Sigmoid colon (tissue), 7 donors: ENCODE results near the gene ZNF831. TPM values are rescaled to one million over a fixed set of nuclear protein-coding genes. Genes with fewer than 3 reads are reported as not detected.

Source experiments
- DNase-seq: peaks from one replicate; pipeline ENCODE4 v3.0.0-alpha.2; 2019
- H3K27ac ChIP-seq, 4 donors: fragments of 200-600 bp; sonication (generic); one replicate each; pipeline ENCODE4 v1.5.1; 2016 to 2019; ENCODE audit warnings: mild to moderate bottlenecking in 1 of 4
- H3K27me3 ChIP-seq, 3 donors: fragments of 200-600 bp; sonication (generic); one replicate each; pipeline ENCODE4 v1.5.1; 2019; ENCODE audit warnings: mild to moderate bottlenecking in 1 of 3
- H3K36me3 ChIP-seq, 4 donors: fragments of 200-600 bp; sonication (generic); one replicate each; pipeline ENCODE4 v1.5.1; 2016 to 2019
- H3K4me1 ChIP-seq, 4 donors: fragments of 200-600 bp; sonication (generic); one replicate each; pipeline ENCODE4 v1.5.1; 2017 to 2019
- H3K4me3 ChIP-seq, 4 donors: fragments of 200-600 bp; sonication (generic); one replicate each; pipeline ENCODE4 v1.5.1; 2017 to 2019; ENCODE audit warnings: mild to moderate bottlenecking in 2 of 4, moderate library complexity in 1 of 4
- H3K9me3 ChIP-seq, 4 donors: fragments of 200-600 bp in 3 of 4; sonication (generic) in 3 of 4; one replicate each; pipeline versions ENCODE4 v1.5.1 to v1.6.1; 2013 to 2019
- EP300 ChIP-seq, 4 donors: sonication (generic); formaldehyde crosslinking; IDR thresholded peaks; one replicate each; pipeline ENCODE4 v1.6.1; 2017; ENCODE audit warnings: antibody characterized with exemption in 4 of 4
- POLR2A ChIP-seq, 2 donors: fragments of 450-650 bp; IDR thresholded peaks; one replicate each; pipeline ENCODE4 v1.6.1; 2016; ENCODE audit warnings: antibody characterized with exemption in 2 of 2, mild to moderate bottlenecking in 2 of 2, moderate library complexity in 2 of 2
- POLR2AphosphoS5 ChIP-seq, 4 donors: sonication (generic); formaldehyde crosslinking; IDR thresholded peaks; one replicate each; pipeline ENCODE4 v1.6.1; 2017; ENCODE audit warnings: antibody characterized with exemption in 4 of 4
- WGBS, 2 donors: extraction: QIAGEN DNeasy Blood & Tissue Kit; methylation state at CpG; one replicate each; pipeline ENCODE4 v1.1.7; 2013; 5-methylcytosine and 5-hydroxymethylcytosine counted together
- intact Hi-C: fragments of 100-400 bp; cut with DNase I; formaldehyde crosslinking; loops from one replicate; pipeline ENCODE4 v1.15.1; 2023
- polyA plus RNA-seq, 3 donors: library from polyadenylated mRNA; stranded (reverse); fragments of 200-250 nt; gene quantifications; one replicate each; pipeline ENCODE4 v1.2.3, GENCODE V29; 2013
- total RNA-seq, 4 donors: library from RNA; depleted of rRNA; stranded (reverse); fragments of >200 nt; gene quantifications; one replicate each; pipeline ENCODE4 v1.1.0, GENCODE V29; 2016
- TF ChIP-seq, protein P1 (sequence below), 4 experiments: fragments of 450-650 bp in 3 of 4; fragments of 200-600 bp in 1 of 4; IDR thresholded peaks; one replicate each; pipeline ENCODE4 v1.5.1; 2016 to 2019; ENCODE audit warnings: antibody characterized with exemption in 4 of 4, mild to moderate bottlenecking in 3 of 4, moderate library complexity in 2 of 4
- donor health status: healthy with polysubstance abuse.
- donor health status: Bipolar disorder and iron deficiency.
- donor health status: healthy.

ZNF831 gene
- total and polyA plus RNA-seq, 7 donors: under 0.01 to 4.4 (median 0.50) TPM; not detected in 1

DNA sequence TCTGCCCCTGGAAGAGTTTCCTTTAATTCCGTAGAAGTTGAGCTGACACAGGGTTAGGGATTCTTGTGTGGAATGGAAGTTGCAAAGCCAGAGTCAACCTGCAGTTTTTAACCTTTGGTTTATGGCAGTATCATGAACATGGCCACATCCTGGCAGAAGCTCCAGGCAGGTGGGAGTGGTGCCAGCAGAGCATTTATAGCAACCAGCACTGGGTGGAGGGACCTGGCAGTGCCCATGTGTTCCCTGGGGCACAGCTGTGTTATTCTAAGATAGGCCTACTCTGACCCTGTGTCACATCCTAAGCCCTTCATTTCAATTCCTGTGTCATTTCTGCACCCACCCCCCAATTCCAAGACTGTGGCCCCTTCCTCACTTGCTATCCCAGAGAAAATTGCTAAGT lies 26.1 kb upstream of the ZNF831 start:
- Histone ChIP-seq H3K4me3 (no peak overlapping the region), H3K27me3 (no peaks in the 10 kb centered on the region), H3K36me3 (no peaks in the 10 kb centered on the region), H3K27ac (no peak overlapping the region), H3K4me1 (no peaks in the 10 kb centered on the region), H3K9me3 (no peaks in the 10 kb centered on the region)
- TF ChIP-seq POLR2A (IDR thresholded peaks at IDR 0.05) (no peak), EP300 (IDR thresholded peaks at IDR 0.05) (no peak), POLR2AphosphoS5 (IDR thresholded peaks at IDR 0.05) (no peak)
- TF ChIP-seq, protein P1, sequence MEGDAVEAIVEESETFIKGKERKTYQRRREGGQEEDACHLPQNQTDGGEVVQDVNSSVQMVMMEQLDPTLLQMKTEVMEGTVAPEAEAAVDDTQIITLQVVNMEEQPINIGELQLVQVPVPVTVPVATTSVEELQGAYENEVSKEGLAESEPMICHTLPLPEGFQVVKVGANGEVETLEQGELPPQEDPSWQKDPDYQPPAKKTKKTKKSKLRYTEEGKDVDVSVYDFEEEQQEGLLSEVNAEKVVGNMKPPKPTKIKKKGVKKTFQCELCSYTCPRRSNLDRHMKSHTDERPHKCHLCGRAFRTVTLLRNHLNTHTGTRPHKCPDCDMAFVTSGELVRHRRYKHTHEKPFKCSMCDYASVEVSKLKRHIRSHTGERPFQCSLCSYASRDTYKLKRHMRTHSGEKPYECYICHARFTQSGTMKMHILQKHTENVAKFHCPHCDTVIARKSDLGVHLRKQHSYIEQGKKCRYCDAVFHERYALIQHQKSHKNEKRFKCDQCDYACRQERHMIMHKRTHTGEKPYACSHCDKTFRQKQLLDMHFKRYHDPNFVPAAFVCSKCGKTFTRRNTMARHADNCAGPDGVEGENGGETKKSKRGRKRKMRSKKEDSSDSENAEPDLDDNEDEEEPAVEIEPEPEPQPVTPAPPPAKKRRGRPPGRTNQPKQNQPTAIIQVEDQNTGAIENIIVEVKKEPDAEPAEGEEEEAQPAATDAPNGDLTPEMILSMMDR (IDR thresholded peaks at IDR 0.05): no peak
- intact Hi-C loops: no loop called here
- WGBS, 2 donors: 21 to 57% methylated on average over 1 of the region's 1 CpG
- no peak for DNase-seq

DNA sequence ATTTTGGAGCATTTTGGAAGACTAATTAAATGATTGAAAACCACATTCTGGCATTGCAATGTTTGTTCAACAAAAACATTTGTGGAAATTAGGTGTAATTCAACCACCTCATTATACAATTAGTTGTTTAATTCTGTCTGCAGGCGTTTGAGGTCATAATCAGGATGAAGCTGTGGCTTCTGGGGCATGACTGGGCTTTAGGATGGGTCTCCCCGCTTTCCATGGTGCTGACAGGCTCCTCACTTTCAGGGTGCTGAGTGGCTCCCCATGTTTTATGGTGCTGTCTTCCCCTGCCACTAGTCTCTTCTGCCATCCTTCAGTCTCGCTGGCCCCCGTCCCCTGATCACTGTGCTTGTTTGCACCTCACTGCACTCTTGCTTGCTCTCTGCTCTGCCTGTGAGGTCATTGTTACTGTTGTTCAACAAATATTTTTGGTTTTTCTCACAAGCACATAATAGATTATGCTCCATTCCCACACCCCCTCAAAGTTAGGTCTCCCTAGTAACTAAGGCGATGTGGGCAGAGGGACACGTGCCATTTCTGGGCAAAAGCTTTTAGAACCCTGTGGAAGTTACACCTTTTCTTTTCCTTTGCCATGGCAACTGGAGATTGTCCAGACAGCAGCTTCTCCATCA lies 25.4 kb upstream of the ZNF831 start:
- no peaks in the 10 kb centered on the region for H3K36me3 ChIP-seq
- DNase-seq: no peak
- H3K9me3 ChIP-seq: no peaks in the 10 kb centered on the region
- intact Hi-C loops: no loop called here
- no peak overlapping the region for H3K4me3 ChIP-seq
- no peaks in the 10 kb centered on the region for H3K27me3 ChIP-seq
- 80 to 82% methylated on average over 6 of the region's 6 CpGs for WGBS, 2 donors
- H3K27ac ChIP-seq: no peak overlapping the region
- H3K4me1 ChIP-seq: no peaks in the 10 kb centered on the region
- TF ChIP-seq, protein P1 (IDR thresholded peaks at IDR 0.05): no peak
- no peak for TF ChIP-seq EP300 (IDR thresholded peaks at IDR 0.05)

DNA sequence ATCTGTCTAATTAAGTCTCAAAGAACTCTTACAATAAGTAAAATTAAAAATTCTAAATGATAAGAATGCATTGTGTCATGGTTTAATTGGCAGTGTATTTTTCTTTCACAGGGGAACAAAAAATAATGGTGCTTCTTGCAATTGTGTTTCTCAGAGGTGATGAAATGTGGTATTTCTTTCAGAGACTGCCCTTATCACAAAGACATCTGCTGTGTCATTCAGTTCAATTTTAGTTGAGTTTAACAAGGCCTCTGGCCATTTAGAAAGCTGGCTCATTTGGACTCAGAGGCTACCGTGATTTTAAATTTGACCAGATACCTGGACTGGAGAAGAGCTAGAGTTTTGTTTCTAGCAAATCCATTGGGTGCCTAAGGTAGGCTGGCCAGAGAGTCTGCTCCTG lies 23.6 kb upstream of the ZNF831 start:
- Histone ChIP-seq H3K4me1 (no peaks in the 10 kb centered on the region), H3K36me3 (no peaks in the 10 kb centered on the region), H3K27ac (no peak overlapping the region), H3K9me3 (no peaks in the 10 kb centered on the region), H3K27me3 (no peaks in the 10 kb centered on the region), H3K4me3 (no peak overlapping the region)
- TF ChIP-seq POLR2A (IDR thresholded peaks at IDR 0.05) (no peak), EP300 (IDR thresholded peaks at IDR 0.05) (no peak), POLR2AphosphoS5 (IDR thresholded peaks at IDR 0.05) (no peak)
- TF ChIP-seq, protein P1 (IDR thresholded peaks at IDR 0.05): no peak
- no peak for DNase-seq
- 78 to 86% methylated on average over 1 of the region's 1 CpG for WGBS, 2 donors
- intact Hi-C loops: no loop called here

DNA sequence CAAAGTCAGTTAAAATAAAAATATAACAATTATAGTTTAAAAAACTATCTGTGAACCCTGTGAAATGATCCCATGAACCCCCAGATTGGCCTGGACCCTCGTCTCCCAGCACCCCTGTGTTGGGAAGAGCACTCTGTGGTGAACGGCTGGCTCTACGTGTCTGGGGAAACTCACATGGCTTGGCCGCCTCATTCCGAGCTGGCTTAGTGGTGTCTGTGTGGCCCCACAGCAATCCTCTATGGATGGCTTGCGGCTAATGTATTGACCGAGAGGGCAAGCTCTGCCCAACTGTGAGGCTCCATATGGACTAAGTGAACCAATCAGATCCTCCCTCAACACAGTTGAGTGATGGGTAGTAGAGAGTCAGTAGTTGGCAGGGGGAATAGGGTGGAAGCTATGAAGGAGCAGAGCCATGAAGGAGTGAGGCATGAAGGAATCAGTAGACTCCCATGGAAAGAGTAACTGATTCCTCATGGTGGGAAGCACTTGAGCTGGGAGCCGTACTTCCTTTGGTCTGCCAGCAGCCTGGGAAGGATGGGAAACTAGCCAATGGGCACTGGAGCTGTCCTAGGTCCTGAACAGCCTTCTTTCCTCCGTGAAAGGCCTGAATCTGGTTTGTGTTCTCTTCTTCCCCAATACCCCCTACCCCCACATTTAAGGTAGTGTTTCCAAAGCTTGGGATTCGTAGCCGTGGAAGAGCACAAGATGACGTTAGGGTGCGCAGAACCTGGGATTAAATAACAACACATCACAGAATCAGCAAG lies 21.6 kb upstream of the ZNF831 start:
- Histone ChIP-seq H3K27ac (no peak overlapping the region), H3K4me1 (peaks cover 0 to 9% (median 6%) of the 10 kb centered on the region in 4 donors), H3K27me3 (no peaks in the 10 kb centered on the region), H3K4me3 (no peak overlapping the region), H3K9me3 (no peaks in the 10 kb centered on the region), H3K36me3 (no peaks in the 10 kb centered on the region)
- intact Hi-C loops: no loop called here
- TF ChIP-seq, protein P1 (IDR thresholded peaks at IDR 0.05): no peak
- TF ChIP-seq EP300 (IDR thresholded peaks at IDR 0.05): no peak
- TF ChIP-seq POLR2AphosphoS5 (IDR thresholded peaks at IDR 0.05): no peak
- no peak for TF ChIP-seq POLR2A (IDR thresholded peaks at IDR 0.05)
- no peak for DNase-seq
- WGBS, 2 donors: 87 to 89% methylated on average over 13 of the region's 13 CpGs
